Measurements from ENCODE around the gene KLKB1.
"Not testable (repeated sequence)": the region's sequence is repeated elsewhere in the genome, so short reads cannot be mapped to it uniquely, and the experiment has no call there.

Gene KLKB1

DNA sequence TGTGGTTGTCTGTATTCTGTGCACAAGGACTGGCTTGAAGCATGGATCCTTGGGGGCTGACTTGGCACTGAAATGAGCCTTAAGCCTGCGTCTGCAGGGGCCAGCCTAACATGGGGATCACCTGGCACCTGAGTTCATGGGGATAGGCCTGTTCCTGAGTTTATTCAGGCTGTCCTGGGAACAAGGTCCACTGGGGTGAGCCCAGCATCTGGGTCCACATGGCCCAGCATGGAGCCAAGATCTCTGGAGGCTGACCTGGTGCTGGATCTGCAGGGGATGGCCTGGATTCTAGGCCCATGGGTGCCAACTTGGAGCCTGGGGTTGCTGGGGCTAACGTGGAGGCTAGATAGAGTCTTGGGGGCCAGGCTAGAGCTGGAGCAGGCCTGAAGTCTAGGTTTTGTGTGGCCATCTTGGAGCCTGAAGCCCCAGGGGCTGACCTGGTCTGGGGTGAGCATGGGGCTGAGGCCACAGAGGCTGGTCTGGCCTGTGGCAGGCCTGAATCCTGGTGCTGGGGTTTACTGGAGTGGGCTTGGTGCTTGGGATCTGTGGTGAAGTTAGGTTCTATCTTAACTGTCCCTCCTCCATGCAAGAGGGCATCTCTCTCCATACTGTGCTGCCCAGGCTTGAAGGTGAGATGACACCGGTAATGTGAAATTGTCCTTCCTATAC lies 652 bp upstream of the KLKB1 start:
- H3K4me3 ChIP-seq (ENCODE audit: low read length) = no peak overlapping the region
- no peaks in the 10 kb centered on the region for H3K27me3 ChIP-seq (ENCODE audit: insufficient read depth, low read length)
- H3K36me3 ChIP-seq (ENCODE audit: insufficient read depth, low read length) = no peaks in the 10 kb centered on the region
- H3K9ac ChIP-seq (ENCODE audit: low read depth, low read length) = no peak overlapping the region
- peaks cover 32% of the 10 kb centered on the region for H3K9me3 ChIP-seq (ENCODE audit: insufficient read depth, low read depth, low read length)
- no peak overlapping the region; the same call in 1 of the 2 replicates for H3K27ac ChIP-seq (ENCODE audit: low read depth, low read length)
- peaks cover 6% of the 10 kb centered on the region for H3K4me1 ChIP-seq (ENCODE audit: insufficient read depth, low read length)
- 95% methylated on average over 3 of the region's 3 CpGs for WGBS

DNA sequence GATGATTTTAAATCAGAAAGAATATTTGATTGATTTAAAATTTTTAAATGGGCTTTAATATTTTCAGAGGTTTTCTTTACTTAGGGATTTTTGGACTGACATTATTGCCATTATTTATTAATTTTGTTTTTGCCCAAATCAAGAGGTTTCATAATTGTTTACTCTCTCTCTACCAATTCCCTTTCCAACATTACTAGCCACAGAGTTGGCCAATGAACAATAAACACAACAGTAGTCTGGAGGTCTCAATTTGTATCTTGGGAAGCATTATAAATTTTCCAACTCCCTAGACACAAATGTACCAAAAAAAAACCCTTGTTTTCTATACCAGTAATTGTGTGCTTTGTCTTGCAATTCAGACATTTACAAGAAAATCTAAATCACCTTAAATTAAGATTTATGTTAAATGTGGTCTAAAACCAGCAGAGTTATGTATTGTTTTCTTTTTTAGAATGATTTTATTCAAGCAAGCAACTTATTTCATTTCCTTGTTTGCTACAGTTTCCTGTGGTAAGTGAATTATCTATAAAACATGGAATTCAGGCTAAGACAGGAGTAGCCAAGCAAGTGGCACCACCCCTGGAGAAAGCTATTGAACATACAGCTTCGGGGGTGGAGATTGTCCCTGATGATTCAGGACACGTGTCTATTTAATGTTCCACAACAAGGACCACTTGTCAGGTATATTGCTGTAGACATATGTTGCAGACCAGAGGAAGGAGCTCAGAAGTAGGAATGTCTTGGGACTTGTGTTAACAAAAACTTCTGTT lies 622 bp downstream of the KLKB1 start:
- peaks cover 29% of the 10 kb centered on the region for H3K9me3 ChIP-seq (ENCODE audit: insufficient read depth, low read depth, low read length)
- peaks cover 6% of the 10 kb centered on the region for H3K4me1 ChIP-seq (ENCODE audit: insufficient read depth, low read length)
- no peak overlapping the region for H3K9ac ChIP-seq (ENCODE audit: low read depth, low read length)
- H3K27ac ChIP-seq (ENCODE audit: low read depth, low read length) = no peak overlapping the region
- 70% methylated on average over 2 of the region's 2 CpGs for WGBS
- no peaks in the 10 kb centered on the region for H3K27me3 ChIP-seq (ENCODE audit: insufficient read depth, low read length)
- no peak overlapping the region for H3K4me3 ChIP-seq (ENCODE audit: low read length)
- H3K36me3 ChIP-seq (ENCODE audit: insufficient read depth, low read length) = no peaks in the 10 kb centered on the region

DNA sequence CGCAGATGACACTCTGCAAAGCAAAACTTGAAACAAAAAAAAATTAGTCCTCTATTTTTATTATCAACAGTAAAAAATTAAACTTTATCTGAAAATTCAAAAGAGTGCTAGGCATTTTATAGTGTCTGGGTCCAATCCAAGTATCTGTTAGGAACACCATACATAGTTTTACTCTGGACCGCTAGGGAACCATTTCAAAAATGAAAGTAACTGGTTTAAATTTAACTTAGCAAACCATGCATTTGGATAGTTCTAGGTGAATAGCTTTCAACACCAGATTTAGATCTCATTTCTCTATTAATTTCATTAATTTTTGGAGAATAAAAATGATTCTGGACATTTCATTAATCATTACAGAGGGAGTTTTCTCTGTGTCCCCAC lies 1.2 kb downstream of the KLKB1 start:
- no peak overlapping the region for H3K9ac ChIP-seq (ENCODE audit: low read depth, low read length)
- H3K4me3 ChIP-seq (ENCODE audit: low read length) = no peak overlapping the region
- no peaks in the 10 kb centered on the region for H3K27me3 ChIP-seq (ENCODE audit: insufficient read depth, low read length)
- H3K36me3 ChIP-seq (ENCODE audit: insufficient read depth, low read length) = no peaks in the 10 kb centered on the region
- H3K4me1 ChIP-seq (ENCODE audit: insufficient read depth, low read length) = peaks cover 6% of the 10 kb centered on the region
- H3K9me3 ChIP-seq (ENCODE audit: insufficient read depth, low read depth, low read length) = peaks cover 28% of the 10 kb centered on the region
- H3K27ac ChIP-seq (ENCODE audit: low read depth, low read length) = no peak overlapping the region
- no CpG with 5 or more reads among the region's 2 CpGs for WGBS

DNA sequence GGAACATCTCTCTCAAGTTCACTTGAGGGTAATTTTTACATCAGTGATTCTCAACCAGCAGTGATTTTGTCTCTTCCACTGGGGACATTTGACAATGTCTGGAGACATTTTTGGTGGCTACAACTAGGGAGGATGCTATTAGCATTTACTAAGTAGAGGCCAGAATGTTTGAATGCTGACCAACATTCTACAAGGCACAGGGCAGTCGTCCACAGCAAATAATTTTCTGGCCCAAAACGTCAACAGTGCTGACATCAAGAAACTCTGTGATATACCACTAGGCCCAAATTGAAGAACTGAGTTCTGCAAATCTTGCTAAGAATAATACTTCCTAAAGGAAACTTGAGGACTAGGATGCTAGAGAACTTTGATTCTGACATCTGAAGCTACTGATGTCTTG lies 7.1 kb downstream of the KLKB1 start:
- Histone ChIP-seq H3K4me3 (ENCODE audit: low read length) (no peak overlapping the region), H3K9me3 (ENCODE audit: insufficient read depth, low read depth, low read length) (no peaks in the 10 kb centered on the region), H3K4me1 (ENCODE audit: insufficient read depth, low read length) (no peaks in the 10 kb centered on the region), H3K27me3 (ENCODE audit: insufficient read depth, low read length) (no peaks in the 10 kb centered on the region), H3K27ac (ENCODE audit: low read depth, low read length) (no peak overlapping the region), H3K9ac (ENCODE audit: low read depth, low read length) (no peak overlapping the region), H3K36me3 (ENCODE audit: insufficient read depth, low read length) (no peaks in the 10 kb centered on the region)
- 86% methylated on average over 2 of the region's 2 CpGs for WGBS

DNA sequence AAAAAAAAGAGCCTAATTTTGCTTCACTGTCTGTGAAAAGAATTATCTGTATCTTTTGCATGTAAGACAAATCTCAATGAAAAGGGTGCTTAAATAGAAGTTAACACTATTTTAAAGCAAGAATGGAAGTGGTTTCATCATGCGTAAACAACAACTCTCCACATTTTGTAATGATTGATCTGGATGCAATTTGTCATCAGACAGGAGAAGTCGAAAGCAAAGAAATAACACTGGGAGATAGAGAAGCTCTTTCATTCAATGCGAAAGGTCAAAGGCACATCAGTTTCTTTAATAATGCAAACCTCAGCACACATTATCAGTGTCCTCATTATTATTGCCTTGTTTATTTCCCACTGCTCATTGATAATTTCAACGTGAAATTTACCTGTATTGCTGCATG lies 8.8 kb downstream of the KLKB1 start:
- WGBS = 94% methylated on average over 4 of the region's 4 CpGs
- H3K4me1 ChIP-seq (ENCODE audit: insufficient read depth, low read length) = peaks cover 4% of the 10 kb centered on the region; the same call in 1 of the 2 replicates
- H3K4me3 ChIP-seq (ENCODE audit: low read length) = no peak overlapping the region
- H3K27ac ChIP-seq (ENCODE audit: low read depth, low read length) = no peak overlapping the region
- no peaks in the 10 kb centered on the region for H3K27me3 ChIP-seq (ENCODE audit: insufficient read depth, low read length)
- H3K9me3 ChIP-seq (ENCODE audit: insufficient read depth, low read depth, low read length) = no peaks in the 10 kb centered on the region
- no peaks in the 10 kb centered on the region for H3K36me3 ChIP-seq (ENCODE audit: insufficient read depth, low read length)
- no peak overlapping the region for H3K9ac ChIP-seq (ENCODE audit: low read depth, low read length)

DNA sequence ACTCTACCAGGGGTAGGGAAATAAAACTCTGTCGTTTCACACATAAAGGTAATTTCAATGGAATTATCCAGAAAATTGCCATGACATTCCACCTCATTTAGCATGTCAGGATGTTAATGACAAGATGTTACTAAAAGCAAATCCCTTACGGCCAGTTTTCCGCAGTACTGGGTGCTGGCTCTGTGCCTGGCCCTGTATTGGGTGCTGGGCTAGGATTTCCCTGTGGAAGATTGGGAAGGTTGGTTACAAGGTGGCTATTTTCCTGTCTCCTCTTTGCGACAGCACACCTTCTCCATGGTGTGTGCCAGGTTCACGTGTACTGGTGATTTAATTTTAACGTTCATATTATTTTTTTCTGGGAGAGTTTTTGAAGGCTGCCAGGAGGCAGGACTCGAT lies 13.1 kb downstream of the KLKB1 start:
- Histone ChIP-seq H3K36me3 (ENCODE audit: insufficient read depth, low read length) (peaks cover 6% of the 10 kb centered on the region; the same call in 1 of the 2 replicates), H3K4me1 (ENCODE audit: insufficient read depth, low read length) (peaks cover 18% of the 10 kb centered on the region), H3K9me3 (ENCODE audit: insufficient read depth, low read depth, low read length) (no peaks in the 10 kb centered on the region), H3K27me3 (ENCODE audit: insufficient read depth, low read length) (no peaks in the 10 kb centered on the region), H3K4me3 (ENCODE audit: low read length) (no peak overlapping the region), H3K9ac (ENCODE audit: low read depth, low read length) (no peak overlapping the region), H3K27ac (ENCODE audit: low read depth, low read length) (no peak overlapping the region)
- 92% methylated on average over 7 of the region's 7 CpGs for WGBS

DNA sequence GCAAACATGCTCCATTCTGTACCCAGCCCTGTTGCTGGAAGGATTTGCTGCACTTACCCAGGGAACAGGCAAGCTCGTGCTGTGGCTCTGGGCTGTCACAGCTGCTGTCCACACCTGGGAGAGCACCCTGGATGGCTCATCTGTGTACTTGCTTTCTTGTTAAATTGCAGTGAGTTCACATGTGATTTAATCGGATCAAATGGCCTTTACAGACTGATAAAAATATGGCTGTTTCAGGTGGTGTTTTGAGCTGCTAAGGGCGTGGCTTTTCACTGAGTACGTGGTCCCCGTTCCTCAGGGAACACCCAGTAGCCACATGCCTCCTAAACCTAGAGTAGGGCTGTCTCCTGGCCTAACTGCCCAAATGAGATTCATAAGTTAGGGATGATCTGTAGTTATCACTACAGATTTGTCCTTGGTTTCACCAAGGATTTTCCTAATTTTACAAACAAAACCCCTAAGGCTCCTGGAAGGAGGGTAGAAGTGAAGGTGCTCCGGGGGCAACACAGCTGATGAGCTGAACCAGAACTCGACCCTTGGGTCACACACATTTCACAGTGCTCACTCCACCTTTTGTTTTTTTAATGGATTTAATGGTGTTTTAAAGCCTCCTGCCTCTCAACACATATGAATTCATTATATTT lies 13.7 kb downstream of the KLKB1 start:
- H3K9ac ChIP-seq (ENCODE audit: low read depth, low read length) = no peak overlapping the region; the same call in 1 of the 2 replicates
- H3K4me1 ChIP-seq (ENCODE audit: insufficient read depth, low read length) = peaks cover 18% of the 10 kb centered on the region
- H3K36me3 ChIP-seq (ENCODE audit: insufficient read depth, low read length) = peaks cover 6% of the 10 kb centered on the region; the same call in 1 of the 2 replicates
- H3K9me3 ChIP-seq (ENCODE audit: insufficient read depth, low read depth, low read length) = no peaks in the 10 kb centered on the region
- H3K27me3 ChIP-seq (ENCODE audit: insufficient read depth, low read length) = no peaks in the 10 kb centered on the region
- peak overlapping the region; percentile 58; the same call in 1 of the 2 replicates for H3K27ac ChIP-seq (ENCODE audit: low read depth, low read length)
- H3K4me3 ChIP-seq (ENCODE audit: low read length) = no peak overlapping the region
- WGBS = 80% methylated on average over 5 of the region's 7 CpGs

DNA sequence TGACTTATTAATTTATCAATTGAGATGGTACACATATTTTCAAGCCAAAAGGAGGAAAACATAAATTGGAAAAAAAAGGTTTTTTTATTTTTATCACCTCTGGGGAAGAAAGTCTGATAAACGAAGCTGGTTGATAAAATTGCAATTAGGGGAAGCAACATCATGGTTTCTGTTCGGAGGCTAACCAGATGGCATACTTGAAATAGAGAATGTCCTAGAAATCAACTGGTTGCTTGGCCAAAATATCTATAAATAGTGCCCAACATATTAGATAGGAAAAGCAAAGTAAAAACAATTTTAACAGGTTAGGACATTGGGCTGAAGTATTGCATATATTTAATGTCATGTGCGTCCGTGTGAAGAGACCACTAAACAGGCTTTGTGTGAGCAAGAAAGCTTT lies 14.3 kb downstream of the KLKB1 start:
- H3K9me3 ChIP-seq (ENCODE audit: insufficient read depth, low read depth, low read length) = no peaks in the 10 kb centered on the region
- peaks cover 18% of the 10 kb centered on the region for H3K4me1 ChIP-seq (ENCODE audit: insufficient read depth, low read length)
- no peak overlapping the region for H3K4me3 ChIP-seq (ENCODE audit: low read length)
- H3K27ac ChIP-seq (ENCODE audit: low read depth, low read length) = peak overlapping the region; percentile 58
- H3K36me3 ChIP-seq (ENCODE audit: insufficient read depth, low read length) = peaks cover 6% of the 10 kb centered on the region; the same call in 1 of the 2 replicates
- WGBS = 76% methylated on average over 4 of the region's 4 CpGs
- no peaks in the 10 kb centered on the region for H3K27me3 ChIP-seq (ENCODE audit: insufficient read depth, low read length)
- H3K9ac ChIP-seq (ENCODE audit: low read depth, low read length) = no peak overlapping the region; the same call in 1 of the 2 replicates

DNA sequence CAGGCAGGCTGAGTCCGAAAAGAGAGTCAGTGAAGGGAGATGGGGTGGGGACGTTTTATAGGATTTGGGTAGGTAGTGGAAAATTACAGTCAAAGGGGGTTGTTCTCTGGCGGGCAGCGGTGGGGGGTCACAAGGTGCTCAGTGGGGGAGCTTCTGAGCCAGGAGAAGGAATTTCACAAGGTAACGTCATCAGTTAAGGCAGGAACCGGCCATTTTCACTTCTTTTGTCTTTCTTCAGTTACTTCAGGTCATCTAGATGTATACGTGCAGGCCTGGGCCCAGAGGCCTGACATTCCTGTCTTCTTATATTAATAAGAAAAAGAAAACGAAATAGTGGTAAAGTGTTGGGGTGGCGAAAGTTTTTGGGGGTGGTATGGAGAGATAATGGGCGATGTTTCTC lies 14.7 kb downstream of the KLKB1 start:
- WGBS = 46% methylated on average over 7 of the region's 10 CpGs
- H3K4me3 ChIP-seq (ENCODE audit: low read length); H3K36me3 ChIP-seq (ENCODE audit: insufficient read depth, low read length); H3K27me3 ChIP-seq (ENCODE audit: insufficient read depth, low read length); H3K9me3 ChIP-seq (ENCODE audit: insufficient read depth, low read depth, low read length); H3K9ac ChIP-seq (ENCODE audit: low read depth, low read length): not testable (repeated sequence)
- Histone ChIP-seq H3K27ac (ENCODE audit: low read depth, low read length) (peak overlapping the region; percentile 58; the same call in 1 of the 2 replicates), H3K4me1 (ENCODE audit: insufficient read depth, low read length) (peaks cover 18% of the 10 kb centered on the region)

DNA sequence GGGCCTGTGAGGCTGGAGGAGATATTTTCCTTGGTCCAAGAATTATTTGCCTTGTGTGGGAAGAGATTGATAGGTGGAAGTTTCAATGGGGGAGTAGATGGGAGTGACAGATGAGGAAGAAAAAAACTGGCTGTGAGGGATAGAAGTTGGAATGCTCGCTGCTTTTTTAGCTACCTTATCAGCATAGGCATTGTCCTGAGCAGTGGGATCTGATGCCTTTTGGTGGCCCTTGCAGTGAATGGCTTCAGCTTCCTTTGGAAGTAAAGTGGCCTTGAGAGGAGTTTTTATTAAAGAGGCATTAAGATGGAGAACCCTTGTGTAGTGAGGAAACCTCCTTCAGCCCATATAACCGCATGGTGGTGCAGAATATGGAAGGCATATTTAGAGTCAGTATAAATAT lies 16.0 kb downstream of the KLKB1 start:
- H3K4me1 ChIP-seq (ENCODE audit: insufficient read depth, low read length) = peaks cover 28% of the 10 kb centered on the region
- 55% methylated on average over 2 of the region's 2 CpGs for WGBS
- H3K9ac ChIP-seq (ENCODE audit: low read depth, low read length) = no peak overlapping the region
- H3K36me3 ChIP-seq (ENCODE audit: insufficient read depth, low read length) = peaks cover 6% of the 10 kb centered on the region; the same call in 1 of the 2 replicates
- H3K27ac ChIP-seq (ENCODE audit: low read depth, low read length) = peak overlapping the region; percentile 1; the same call in 1 of the 2 replicates
- H3K27me3 ChIP-seq (ENCODE audit: insufficient read depth, low read length) = no peaks in the 10 kb centered on the region
- peak overlapping the region; percentile 18; the same call in 1 of the 2 replicates for H3K4me3 ChIP-seq (ENCODE audit: low read length)
- H3K9me3 ChIP-seq (ENCODE audit: insufficient read depth, low read depth, low read length) = no peaks in the 10 kb centered on the region

DNA sequence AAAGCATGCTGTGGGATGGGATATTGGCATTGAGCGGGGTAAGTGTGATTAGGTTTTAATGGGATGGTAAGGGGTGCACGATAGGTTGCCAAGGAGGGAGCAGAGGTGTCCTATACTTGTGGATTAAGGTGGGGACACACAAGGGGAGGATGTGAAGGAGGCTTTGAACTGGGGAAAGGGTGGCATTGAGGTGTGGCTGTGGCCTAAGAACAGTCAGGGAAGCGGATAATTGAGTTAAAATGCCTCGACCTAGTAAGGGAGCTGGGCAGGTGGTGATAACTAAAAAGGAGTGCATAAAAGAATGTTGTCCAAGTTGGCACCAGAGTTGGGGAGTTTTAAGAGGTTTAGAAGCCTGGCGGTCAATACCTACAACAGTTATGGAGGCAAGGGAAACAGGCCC lies 17.5 kb downstream of the KLKB1 start:
- H3K36me3 ChIP-seq (ENCODE audit: insufficient read depth, low read length) = peaks cover 6% of the 10 kb centered on the region; the same call in 1 of the 2 replicates
- H3K4me1 ChIP-seq (ENCODE audit: insufficient read depth, low read length) = peaks cover 41% of the 10 kb centered on the region
- H3K27ac ChIP-seq (ENCODE audit: low read depth, low read length) = peak overlapping the region; percentile 70; the same call in 1 of the 2 replicates
- WGBS = 75% methylated on average over 5 of the region's 5 CpGs
- H3K4me3 ChIP-seq (ENCODE audit: low read length) = peak overlapping the region; percentile 52
- no peaks in the 10 kb centered on the region for H3K27me3 ChIP-seq (ENCODE audit: insufficient read depth, low read length)
- no peaks in the 10 kb centered on the region for H3K9me3 ChIP-seq (ENCODE audit: insufficient read depth, low read depth, low read length)
- peak overlapping the region; percentile 59; the same call in 1 of the 2 replicates for H3K9ac ChIP-seq (ENCODE audit: low read depth, low read length)
